Neural crest cell (in vitro differentiated cells): ENCODE measurements around the gene GALNT18. TPM values are rescaled to one million over a fixed set of nuclear protein-coding genes. Genes with fewer than 3 reads are reported as not detected.

Experiments used
- DNase-seq: peaks from one replicate; pipeline ENCODE4 v3.0.0; 2021; ENCODE audit warnings: low read depth, mixed read lengths, low spot score
- H3K27ac Mint-ChIP-seq: one replicate; pipeline ENCODE4 v1.8.0; 2021; ENCODE audit warnings: mild to moderate bottlenecking, mixed read lengths; ENCODE audit not compliant: unreplicated experiment
- H3K27me3 Mint-ChIP-seq: 2 replicates; pipeline ENCODE4 v1.8.0; 2021; ENCODE audit warnings: low read depth, mild to moderate bottlenecking, mixed read lengths
- H3K36me3 Mint-ChIP-seq: 2 replicates; pipeline ENCODE4 v1.8.0; 2021; ENCODE audit warnings: low read depth, mild to moderate bottlenecking, mixed read lengths
- H3K4me1 Mint-ChIP-seq: 2 replicates; pipeline ENCODE4 v1.8.0; 2021; ENCODE audit warnings: mixed read lengths
- H3K4me3 Mint-ChIP-seq: one replicate; pipeline ENCODE4 v1.8.0; 2021; ENCODE audit warnings: mild to moderate bottlenecking, mixed read lengths
- H3K9me3 Mint-ChIP-seq: 2 replicates; pipeline ENCODE4 v1.8.0; 2021; ENCODE audit warnings: mixed read lengths
- total RNA-seq: library from RNA; stranded (reverse); gene quantifications from 2 replicates; pipeline ENCODE4 v1.2.1, GENCODE V29; 2021
- TF ChIP-seq, protein P1 (sequence below): fragments of 200-600 bp; sonication (generic); conservative IDR thresholded peaks from 2 replicates; pipeline ENCODE4 v1.5.0; 2021; ENCODE audit warnings: antibody characterized with exemption, mild to moderate bottlenecking

GALNT18 gene
- total RNA-seq, 1 donor from 2014 or later, result 2.8 TPM

- H3K9me3 Mint-ChIP-seq, result no peaks in the 10 kb centered on the region
- H3K27me3 Mint-ChIP-seq, result no peaks in the 10 kb centered on the region
- no peak for DNase-seq
- peak overlapping the region; percentile 80 for H3K27ac Mint-ChIP-seq
- TF ChIP-seq, protein P1, sequence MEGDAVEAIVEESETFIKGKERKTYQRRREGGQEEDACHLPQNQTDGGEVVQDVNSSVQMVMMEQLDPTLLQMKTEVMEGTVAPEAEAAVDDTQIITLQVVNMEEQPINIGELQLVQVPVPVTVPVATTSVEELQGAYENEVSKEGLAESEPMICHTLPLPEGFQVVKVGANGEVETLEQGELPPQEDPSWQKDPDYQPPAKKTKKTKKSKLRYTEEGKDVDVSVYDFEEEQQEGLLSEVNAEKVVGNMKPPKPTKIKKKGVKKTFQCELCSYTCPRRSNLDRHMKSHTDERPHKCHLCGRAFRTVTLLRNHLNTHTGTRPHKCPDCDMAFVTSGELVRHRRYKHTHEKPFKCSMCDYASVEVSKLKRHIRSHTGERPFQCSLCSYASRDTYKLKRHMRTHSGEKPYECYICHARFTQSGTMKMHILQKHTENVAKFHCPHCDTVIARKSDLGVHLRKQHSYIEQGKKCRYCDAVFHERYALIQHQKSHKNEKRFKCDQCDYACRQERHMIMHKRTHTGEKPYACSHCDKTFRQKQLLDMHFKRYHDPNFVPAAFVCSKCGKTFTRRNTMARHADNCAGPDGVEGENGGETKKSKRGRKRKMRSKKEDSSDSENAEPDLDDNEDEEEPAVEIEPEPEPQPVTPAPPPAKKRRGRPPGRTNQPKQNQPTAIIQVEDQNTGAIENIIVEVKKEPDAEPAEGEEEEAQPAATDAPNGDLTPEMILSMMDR, result no peak
- no peak overlapping the region for H3K4me3 Mint-ChIP-seq
- no peaks in the 10 kb centered on the region for H3K36me3 Mint-ChIP-seq
- H3K4me1 Mint-ChIP-seq, result peaks cover 13% of the 10 kb centered on the region
Observed at GRCh38 chr11:11409224-11409623, 212.6 kb downstream of the GALNT18 start.

DNA sequence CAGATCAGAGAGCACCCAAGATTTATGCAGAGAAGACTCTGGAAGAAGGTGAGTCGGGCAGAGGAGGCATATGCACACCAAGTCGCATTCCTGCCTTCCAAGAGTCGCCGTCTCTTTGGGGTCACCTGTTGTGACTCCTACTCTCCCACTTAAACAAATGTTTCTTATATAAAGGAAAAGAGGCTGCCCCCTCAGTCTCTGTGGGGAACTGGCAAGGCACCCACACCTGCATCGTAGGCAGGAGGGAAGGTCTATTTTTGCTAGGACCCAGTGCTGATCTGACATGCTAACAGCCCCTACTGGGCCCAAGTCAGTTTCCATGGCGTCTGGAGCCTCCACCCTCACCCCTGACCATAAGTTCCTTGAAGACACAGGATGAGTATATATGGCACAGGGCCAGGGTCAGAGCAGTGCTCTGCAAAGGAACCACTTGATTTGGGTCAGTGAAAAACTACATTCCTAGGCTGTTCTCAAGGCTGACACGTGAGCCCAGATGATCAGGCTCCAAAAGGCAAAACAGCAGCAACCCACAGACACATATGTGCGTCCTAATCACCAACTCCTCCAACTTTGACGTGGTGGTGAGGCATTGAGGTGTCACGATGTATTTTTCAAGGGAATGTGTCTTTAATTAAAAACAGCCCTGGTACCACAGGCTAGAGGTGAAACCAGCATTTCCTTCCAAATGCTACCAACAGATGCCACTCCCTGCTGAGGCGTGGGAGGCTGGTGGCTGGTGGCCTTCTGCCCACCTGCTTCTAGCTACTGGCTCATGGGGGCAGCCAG lies 213.2 kb downstream of the GALNT18 start:
- H3K9me3 Mint-ChIP-seq, result no peaks in the 10 kb centered on the region
- H3K27ac Mint-ChIP-seq, result no peak overlapping the region
- no peak overlapping the region for H3K4me3 Mint-ChIP-seq
- no peaks in the 10 kb centered on the region for H3K36me3 Mint-ChIP-seq
- no peak for DNase-seq
- TF ChIP-seq, protein P1, result no peak
- H3K4me1 Mint-ChIP-seq, result peaks cover 13% of the 10 kb centered on the region
- no peaks in the 10 kb centered on the region for H3K27me3 Mint-ChIP-seq

DNA sequence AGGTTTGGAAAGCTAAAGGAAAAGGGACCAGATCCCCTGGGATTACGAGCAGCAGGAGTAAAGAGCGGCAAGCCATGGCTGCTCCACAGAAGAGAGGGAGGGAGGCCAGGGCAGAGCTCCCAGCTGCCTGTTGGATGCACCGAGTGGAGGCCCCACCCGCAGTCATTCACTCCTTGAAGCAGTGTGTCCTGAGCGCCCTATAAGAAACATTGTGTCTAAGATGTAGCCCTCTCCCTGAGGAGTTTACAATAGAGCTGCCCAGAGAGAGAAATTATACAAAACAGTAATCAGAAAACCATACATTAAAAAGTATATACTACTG lies 214.1 kb downstream of the GALNT18 start:
- no peak overlapping the region for H3K27ac Mint-ChIP-seq

GRCh38 chr11:11407065-11407762 lies 214.6 kb downstream of the GALNT18 start:
- H3K27me3 Mint-ChIP-seq, result no peaks in the 10 kb centered on the region
- TF ChIP-seq, protein P1, result no peak
- peak overlapping the region; percentile 76 for H3K27ac Mint-ChIP-seq
- no peak overlapping the region for H3K4me3 Mint-ChIP-seq
- no peaks in the 10 kb centered on the region for H3K9me3 Mint-ChIP-seq
- no peak for DNase-seq
- no peaks in the 10 kb centered on the region for H3K36me3 Mint-ChIP-seq
- peaks cover 13% of the 10 kb centered on the region for H3K4me1 Mint-ChIP-seq

More for the DNA sequence above, 214.1 kb downstream of the GALNT18 start:
- H3K9me3 Mint-ChIP-seq, result no peaks in the 10 kb centered on the region
- DNase-seq, result no peak
- H3K4me3 Mint-ChIP-seq, result no peak overlapping the region
- peaks cover 13% of the 10 kb centered on the region for H3K4me1 Mint-ChIP-seq
- no peaks in the 10 kb centered on the region for H3K36me3 Mint-ChIP-seq
- H3K27me3 Mint-ChIP-seq, result no peaks in the 10 kb centered on the region
- TF ChIP-seq, protein P1, result no peak

DNA sequence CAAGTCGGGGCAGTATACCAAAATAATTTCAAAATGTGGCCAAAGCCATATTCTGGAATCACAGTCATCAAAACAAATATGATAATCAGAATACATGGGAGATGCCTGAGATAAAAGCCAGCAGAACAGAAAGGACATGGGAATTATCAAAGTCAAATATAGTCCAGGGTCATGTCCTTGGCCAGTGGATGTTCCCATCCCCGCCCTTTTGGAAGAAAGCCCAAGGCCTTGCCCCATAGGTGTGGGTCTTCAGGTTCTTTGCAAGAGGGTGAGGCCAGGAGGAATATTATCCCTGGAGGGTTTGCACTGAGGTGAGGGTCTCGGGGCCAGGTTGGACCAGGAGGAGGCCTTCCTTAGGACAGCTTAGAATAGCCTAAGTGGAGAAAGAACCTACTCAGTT lies 215.2 kb downstream of the GALNT18 start:
- Mint-ChIP-seq H3K36me3 (no peaks in the 10 kb centered on the region), H3K27me3 (no peaks in the 10 kb centered on the region), H3K4me3 (no peak overlapping the region), H3K4me1 (peaks cover 13% of the 10 kb centered on the region), H3K9me3 (no peaks in the 10 kb centered on the region), H3K27ac (peak overlapping the region; percentile 65)
- TF ChIP-seq, protein P1, result no peak
- no peak for DNase-seq
